GM21825 (cell line): ENCODE results near the gene FNDC3A.

Source experiments
- ATAC-seq: cut with Tn5 transposase; IDR thresholded peaks from one replicate; pipeline ENCODE4 v1.9.1; 2021; ENCODE audit warnings: mild to moderate bottlenecking, moderate library complexity; ENCODE audit not compliant: unreplicated experiment

The FNDC3A gene

GRCh38 chr13:49213997-49214916 lies 238.5 kb downstream of the FNDC3A start:
- no peak for ATAC-seq

DNA sequence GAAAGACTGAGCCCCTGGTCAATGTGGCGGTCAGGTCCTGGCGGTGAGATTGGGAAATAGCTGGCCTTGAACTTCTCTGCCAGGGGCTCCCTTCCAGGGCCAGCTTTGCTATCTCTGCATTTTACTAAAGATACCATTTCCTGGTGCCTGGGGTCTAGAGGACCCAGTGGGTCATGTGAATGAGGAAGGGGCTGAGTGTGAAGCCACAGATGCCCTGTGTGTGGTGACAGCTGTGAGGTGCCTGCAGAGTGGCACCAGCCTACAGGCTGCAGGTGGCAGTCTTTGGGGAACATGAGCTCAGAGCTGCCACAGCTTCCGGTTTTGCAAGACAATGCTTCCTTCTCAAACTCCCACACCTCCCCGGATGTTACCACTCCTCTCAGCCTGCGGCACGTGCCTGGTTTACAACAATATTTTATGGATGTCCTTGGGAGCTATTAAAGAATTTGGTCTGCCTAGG lies 239.2 kb downstream of the FNDC3A start:
- ATAC-seq: peak; percentile 51

DNA sequence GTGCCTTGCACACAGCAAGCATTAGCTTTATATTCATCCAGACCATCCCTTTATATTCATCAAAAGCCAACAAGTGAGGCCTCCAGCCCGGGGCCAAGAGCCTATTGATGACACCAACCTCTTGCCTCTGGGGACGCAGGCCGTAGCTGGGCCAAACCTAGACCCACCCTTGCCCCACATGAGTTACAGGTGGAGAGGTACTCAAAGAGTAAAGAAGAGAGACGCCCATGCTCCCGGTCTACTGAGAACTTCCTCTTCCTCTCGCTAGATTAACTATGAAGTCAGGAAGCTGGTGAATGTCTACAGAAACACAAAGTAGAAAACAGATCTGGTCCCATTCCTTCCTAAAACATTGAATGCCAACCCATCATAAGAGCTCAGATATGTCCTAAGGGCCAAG lies 240.6 kb downstream of the FNDC3A start:
- ATAC-seq: no peak

DNA sequence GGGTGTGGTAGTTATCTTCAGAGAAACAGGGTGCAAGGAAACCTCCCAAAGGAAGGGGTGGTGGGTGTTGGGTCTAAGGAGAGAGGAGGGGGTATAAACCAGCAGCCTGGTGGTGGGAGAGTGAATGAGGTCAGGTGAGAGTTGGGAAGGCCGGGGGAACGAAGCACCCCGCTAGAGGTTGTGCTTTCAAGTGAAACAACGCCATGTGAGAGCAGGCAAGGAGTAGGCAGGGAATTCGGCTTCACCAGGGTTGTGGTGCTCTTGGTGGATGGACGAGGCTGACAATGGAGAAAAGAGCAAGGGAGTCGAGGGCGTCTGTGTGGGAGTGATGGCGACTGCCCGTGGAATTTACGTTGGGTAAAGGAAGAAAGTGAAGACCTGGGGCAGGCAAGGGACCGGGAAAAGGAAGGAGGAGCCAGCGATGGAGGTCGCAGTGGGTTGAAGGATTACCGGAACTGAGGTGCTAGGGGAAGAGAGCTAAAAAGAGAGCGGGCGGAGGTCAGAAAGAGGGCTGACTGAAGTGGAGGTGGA lies 242.3 kb downstream of the FNDC3A start:
- ATAC-seq: no peak

DNA sequence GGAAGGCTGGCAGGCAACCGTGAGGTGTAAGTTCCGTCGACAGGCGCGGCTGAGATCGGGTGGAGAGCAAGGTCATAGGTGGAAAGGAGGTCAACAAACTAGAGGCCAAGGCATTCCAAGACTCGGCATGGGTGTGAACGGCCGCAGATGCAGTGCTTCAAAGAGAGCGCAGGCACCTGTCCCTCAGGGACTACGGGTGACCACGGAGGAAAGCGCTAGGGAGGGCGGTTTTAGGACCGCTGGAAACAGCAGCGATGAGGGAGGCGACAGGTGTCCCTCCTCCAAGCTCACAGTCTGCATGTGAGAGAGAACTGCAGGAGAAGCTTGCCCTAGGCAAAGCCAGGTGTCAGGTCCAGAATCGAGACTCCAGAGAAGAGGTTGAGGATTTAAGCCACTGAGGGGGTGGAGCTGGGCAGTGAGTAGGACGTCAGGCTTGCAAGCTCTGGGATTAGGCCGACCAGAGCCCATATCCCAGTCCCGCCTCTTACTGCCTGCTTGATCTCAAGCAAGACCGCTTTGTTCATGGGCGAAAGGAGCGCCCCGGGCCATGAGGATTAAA lies 242.9 kb downstream of the FNDC3A start:
- ATAC-seq: no peak

DNA sequence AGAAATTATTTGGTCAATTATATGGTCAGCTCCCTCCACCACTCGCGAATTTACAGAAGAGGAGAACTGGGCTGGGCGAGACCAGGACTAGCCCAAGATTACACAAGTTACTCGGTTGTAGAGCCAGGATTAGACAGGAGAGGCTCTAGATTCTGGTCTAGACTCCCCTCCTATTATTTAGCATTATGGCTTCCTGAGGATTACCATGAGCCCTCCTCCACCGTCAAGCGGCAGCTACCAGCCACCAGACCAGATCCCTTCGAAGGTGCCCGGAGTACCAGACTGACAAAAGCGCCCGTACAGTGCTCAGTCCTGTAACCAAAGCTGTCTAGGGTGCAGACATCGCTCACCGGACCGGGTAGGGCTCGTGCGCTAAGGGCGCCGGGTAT lies 243.9 kb downstream of the FNDC3A start:
- ATAC-seq: no peak

GRCh38 chr13:49220036-49220855 lies 244.5 kb downstream of the FNDC3A start, which contains the start of gene MLNR:
TSS of gene MLNR (plus strand) at chr13:49220338. CDS start at chr13:49220338, 0 bp downstream.
- no peak for ATAC-seq

DNA sequence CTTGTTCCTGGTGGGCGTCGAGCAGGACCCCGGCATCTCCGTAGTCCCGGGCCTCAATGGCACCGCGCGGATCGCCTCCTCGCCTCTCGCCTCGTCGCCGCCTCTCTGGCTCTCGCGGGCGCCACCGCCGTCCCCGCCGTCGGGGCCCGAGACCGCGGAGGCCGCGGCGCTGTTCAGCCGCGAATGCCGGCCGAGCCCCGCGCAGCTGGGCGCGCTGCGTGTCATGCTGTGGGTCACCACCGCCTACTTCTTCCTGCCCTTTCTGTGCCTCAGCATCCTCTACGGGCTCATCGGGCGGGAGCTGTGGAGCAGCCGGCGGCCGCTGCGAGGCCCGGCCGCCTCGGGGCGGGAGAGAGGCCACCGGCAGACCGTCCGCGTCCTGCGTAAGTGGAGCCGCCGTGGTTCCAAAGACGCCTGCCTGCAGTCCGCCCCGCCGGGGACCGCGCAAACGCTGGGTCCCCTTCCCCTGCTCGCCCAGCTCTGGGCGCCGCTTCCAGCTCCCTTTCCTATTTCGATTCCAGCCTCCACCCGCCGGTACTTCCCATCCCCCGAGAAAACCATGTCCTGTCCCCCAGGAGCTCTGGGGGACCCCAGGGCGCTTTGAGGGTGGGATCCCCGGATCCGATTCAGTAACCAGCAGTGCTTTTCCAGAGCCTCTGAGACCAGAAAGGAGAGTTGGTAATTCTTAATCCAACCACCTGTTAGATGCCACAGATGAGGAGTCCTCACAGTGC lies 245.3 kb downstream of the FNDC3A start:
- ATAC-seq: no peak

- no peak for ATAC-seq
These were observed 245.9 kb downstream of the FNDC3A start for GRCh38 chr13:49221590-49221965.

DNA sequence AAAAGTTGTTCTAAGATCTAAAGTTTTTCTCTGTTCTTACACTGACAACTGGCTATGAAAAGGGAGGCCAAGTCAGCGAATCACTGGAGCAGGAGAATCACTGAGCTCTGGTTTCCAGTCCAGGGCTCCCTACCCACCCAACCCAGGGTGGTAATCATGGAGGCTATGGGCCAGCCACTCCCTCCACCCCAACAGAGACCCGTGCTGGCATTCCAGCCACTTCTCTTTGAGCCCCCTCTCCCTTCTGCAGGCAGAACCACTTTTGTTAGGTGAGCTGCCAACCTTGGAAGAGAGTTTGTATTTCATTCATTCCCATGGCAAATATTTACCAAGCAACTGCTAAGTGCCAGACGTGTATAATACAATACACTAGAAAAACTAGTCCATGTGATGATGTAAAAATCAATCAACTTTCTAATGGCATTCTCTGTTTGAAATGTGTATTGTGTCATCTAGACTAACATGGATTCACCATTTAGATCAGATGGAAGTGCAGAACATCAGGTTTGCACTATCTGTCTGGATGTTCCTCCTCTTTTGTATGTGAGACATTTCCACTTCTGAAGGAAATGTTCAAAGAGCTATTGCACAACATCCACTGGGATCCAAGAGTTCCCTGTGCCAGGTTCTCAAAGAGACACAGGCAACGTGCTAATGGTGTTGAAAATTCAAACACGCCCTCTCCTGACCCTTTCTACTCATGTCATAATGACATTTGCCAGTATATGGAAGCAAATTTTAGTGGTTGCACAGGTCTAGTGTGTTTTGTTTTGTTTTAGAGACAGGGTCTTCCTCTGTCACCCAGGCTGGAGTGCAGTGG lies 249.7 kb downstream of the FNDC3A start:
- ATAC-seq: no peak

- ATAC-seq: no peak
These were observed 250.9 kb downstream of the FNDC3A start for GRCh38 chr13:49226613-49227012.

DNA sequence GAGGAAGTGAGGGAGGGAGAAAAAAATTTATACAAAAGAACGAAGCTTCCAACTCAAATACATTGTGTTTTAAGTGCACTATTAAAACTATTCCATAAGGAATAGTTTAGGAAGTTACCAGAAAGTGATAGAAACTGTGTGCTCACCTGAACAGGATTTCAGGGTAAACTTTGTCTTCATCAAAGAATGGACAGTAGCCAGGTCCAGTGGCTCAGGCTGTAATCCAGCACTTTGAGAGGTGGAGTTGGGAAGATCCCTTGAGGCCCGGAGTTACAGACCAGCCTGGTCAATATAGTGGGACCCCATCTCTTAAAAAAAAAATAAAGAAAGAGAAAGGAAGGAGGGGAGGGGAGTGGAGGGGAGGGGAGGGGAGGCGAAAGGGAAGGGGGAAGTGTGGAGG lies 259.0 kb downstream of the FNDC3A start:
- ATAC-seq: no peak

DNA sequence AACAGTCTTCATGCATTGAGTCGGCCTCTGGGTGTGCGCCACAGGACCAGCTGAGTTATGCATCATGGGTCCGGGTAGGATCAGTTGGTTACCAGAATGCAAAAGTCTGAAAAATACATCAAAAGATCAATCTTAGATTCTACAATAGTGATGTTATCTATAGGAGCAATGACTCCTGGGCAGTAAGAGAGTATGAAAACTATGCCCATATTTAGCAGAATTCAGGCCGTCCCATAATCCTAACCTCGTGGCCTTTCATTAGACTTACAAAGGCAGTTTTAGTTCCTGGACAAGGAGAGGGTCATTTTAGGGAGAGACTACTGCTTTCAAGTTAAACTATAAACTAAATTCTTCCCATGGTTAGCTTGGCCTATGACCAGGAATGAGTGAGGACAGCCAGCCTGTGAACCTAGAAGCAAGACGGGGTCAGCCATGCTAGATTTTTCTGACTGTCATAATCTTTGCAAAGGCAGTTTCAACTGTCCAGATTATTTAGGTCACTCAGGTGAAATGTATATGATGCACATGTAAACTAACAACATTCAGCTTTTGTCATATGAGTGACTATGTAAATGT lies 260.2 kb downstream of the FNDC3A start:
- ATAC-seq: no peak

- ATAC-seq: no peak
These were observed 262.9 kb downstream of the FNDC3A start for GRCh38 chr13:49238621-49239020.

DNA sequence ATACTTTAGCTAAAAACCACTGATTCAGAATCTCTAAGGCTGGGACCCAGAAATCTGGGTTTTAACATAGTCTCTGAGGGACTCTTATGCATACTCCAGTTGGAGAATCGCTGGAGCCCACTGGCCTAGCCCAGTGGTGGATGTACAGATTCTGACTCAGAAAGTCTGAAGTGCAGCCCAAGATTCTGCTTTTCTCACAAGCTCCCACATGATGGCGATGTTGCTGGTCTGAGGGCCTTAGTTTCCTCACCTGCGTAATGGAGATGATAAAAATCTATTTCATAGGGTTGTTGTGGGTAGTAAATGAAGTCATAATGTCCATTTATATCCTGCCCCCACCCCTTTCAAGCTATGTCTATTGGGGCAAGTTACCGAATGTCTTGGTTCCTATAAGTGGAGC lies 264.3 kb downstream of the FNDC3A start:
- no peak for ATAC-seq

- ATAC-seq: no peak
These were observed 265.6 kb downstream of the FNDC3A start for GRCh38 chr13:49241296-49241695.

DNA sequence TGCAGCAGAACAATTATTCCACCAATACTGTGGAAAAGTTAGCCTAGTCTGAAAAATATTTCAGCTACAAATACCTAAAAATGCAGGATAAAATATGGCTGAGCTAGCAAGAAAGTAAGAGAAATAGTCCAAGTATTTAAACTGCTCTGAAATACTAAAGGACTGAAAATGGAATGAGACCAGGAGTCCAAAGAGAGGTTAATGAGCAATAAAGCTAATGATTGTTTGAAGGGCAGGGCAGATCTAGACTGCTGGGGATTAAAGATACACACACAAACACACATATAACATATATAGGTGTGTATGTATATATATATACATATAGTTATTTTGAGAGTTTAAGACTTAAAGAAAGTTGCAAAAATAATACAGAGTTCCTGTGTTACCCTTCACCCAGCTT lies 269.4 kb downstream of the FNDC3A start:
- ATAC-seq: no peak

DNA sequence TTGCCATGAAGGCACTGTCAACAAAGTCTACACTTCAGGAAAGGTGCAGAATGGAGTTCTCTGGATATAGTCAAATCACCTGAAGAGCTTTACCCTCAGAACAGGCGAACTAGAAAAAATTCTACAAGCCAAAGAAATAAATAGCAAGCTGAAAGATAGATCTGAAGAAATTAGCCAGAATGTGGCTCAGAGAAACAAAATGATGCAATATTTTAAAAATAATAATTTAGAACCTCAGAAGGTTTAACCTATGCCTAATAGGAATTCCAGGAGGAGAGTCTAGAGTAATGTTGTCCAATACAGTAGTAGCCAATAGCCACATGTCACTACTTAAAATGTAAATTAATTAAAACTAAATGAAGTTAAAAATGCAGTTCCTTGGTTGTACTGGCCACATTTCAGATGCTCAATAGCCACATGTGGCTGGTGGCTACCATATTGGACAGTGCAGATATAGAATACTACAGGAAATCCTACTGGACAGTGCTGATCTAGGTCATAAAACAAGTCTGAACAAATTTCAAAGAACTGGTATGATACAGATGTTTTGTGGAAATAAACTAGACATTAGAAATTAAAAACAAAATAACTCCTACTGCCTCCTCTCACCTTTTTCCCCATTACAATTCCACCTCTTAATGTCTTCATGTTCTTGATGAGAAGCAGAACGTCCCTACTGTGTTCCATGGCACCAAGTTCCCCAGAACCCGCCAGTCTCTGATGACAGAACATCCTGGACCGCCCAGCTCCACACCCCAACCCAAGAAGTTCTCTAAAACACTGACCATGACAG lies 271.3 kb downstream of the FNDC3A start:
- ATAC-seq: peak; percentile 30
